ENCODE results near the gene VPS4B. TPM values are rescaled to one million over a fixed set of nuclear protein-coding genes. Genes with fewer than 3 reads are reported as not detected.

VPS4B gene
- total and polyA plus RNA-seq, 2 donors = 25.5 to 40.5 TPM

Other genes starting within 250 kb of the VPS4B start
- 17.5 TPM for gene BCL2, start 102.7 kb downstream of the VPS4B start, total RNA-seq
- 11.7 TPM for gene BCL2, start 102.7 kb downstream of the VPS4B start, polyA plus RNA-seq
- 12.2 TPM for gene KDSR, start 55.3 kb downstream of the VPS4B start, total RNA-seq
- 28.0 TPM for gene KDSR, start 55.3 kb downstream of the VPS4B start, polyA plus RNA-seq
- 6.1 TPM for gene SERPINB5, start 54.5 kb upstream of the VPS4B start, total RNA-seq
- gene SERPINB5, start 54.5 kb upstream of the VPS4B start, polyA plus RNA-seq = 21.9 TPM
- gene SERPINB12, start 119.9 kb upstream of the VPS4B start, total RNA-seq = 2.6 TPM
- 4.0 TPM for gene SERPINB12, start 119.9 kb upstream of the VPS4B start, polyA plus RNA-seq
- 0.99 TPM for gene SERPINB13, start 164.9 kb upstream of the VPS4B start, total RNA-seq
- 9.8 TPM for gene SERPINB13, start 164.9 kb upstream of the VPS4B start, polyA plus RNA-seq
- 2.5 TPM for gene SERPINB4, start 221.8 kb upstream of the VPS4B start, total RNA-seq
- 48.3 TPM for gene SERPINB4, start 221.8 kb upstream of the VPS4B start, polyA plus RNA-seq
- 2.6 TPM for gene SERPINB3, start 239.4 kb upstream of the VPS4B start, total RNA-seq
- gene SERPINB3, start 239.4 kb upstream of the VPS4B start, polyA plus RNA-seq = 47.5 TPM

All from thymus (tissue), 2 donors.